HEK293T (cell line): Measurements from ENCODE around the gene MED1.
"Not testable (repeated sequence)": the region's sequence is repeated elsewhere in the genome, so short reads cannot be mapped to it uniquely, and the experiment has no call there.

Source experiments
- ARNT ChIP-seq: fragments of 450-650 bp; IDR thresholded peaks from 2 replicates; pipeline ENCODE4 v1.6.1; 2017; ENCODE audit warnings: mild to moderate bottlenecking
- BHLHE40 ChIP-seq: fragments of 450-650 bp; IDR thresholded peaks from 2 replicates; pipeline ENCODE4 v1.6.1; 2016; ENCODE audit warnings: mild to moderate bottlenecking, moderate library complexity, borderline replicate concordance
- CTBP1 ChIP-seq: fragments of 450-650 bp; IDR thresholded peaks from 2 replicates; pipeline ENCODE4 v1.6.1; 2016; ENCODE audit warnings: borderline replicate concordance
- ELF4 ChIP-seq: fragments of 450-650 bp; IDR thresholded peaks from 2 replicates; pipeline ENCODE4 v1.6.1; 2017; ENCODE audit warnings: antibody characterized with exemption
- FOXA1 ChIP-seq: fragments of 450-650 bp; IDR thresholded peaks from 2 replicates; pipeline ENCODE4 v1.6.1; 2016; ENCODE audit warnings: mild to moderate bottlenecking
- FOXK2 ChIP-seq: fragments of 450-650 bp; IDR thresholded peaks from 2 replicates; pipeline ENCODE4 v1.6.1; 2016; ENCODE audit warnings: mild to moderate bottlenecking
- FOXM1 ChIP-seq: fragments of 450-650 bp; IDR thresholded peaks from 2 replicates; pipeline ENCODE4 v1.6.1; 2017; ENCODE audit warnings: mild to moderate bottlenecking, borderline replicate concordance
- HDGF ChIP-seq: fragments of 450-650 bp; IDR thresholded peaks from 2 replicates; pipeline ENCODE4 v1.6.1; 2017; ENCODE audit warnings: antibody characterized with exemption, borderline replicate concordance
- PKNOX1 ChIP-seq: fragments of 450-650 bp; IDR thresholded peaks from 2 replicates; pipeline ENCODE4 v1.6.1; 2016
- SP1 ChIP-seq: fragments of 450-650 bp; IDR thresholded peaks from 2 replicates; pipeline ENCODE4 v1.6.1; 2017
- SUZ12 ChIP-seq: fragments of 450-650 bp; IDR thresholded peaks from 2 replicates; pipeline ENCODE4 v1.6.1; 2016; ENCODE audit warnings: mild to moderate bottlenecking
- TARDBP ChIP-seq: fragments of 450-650 bp; IDR thresholded peaks from 2 replicates; pipeline ENCODE4 v1.6.1; 2016
- ZNF384 ChIP-seq: fragments of 450-650 bp; IDR thresholded peaks from 2 replicates; pipeline ENCODE4 v1.6.1; 2016

- TF ChIP-seq SP1, TARDBP, PKNOX1, FOXK2, FOXM1, BHLHE40, HDGF, ELF4, FOXA1, ARNT, SUZ12, CTBP1, ZNF384: not testable (repeated sequence)
These were observed 83.3 kb downstream of the MED1 start for GRCh38 chr17:39367805-39368204.
